Dermis microvascular lymphatic vessel endothelial cell (primary cell): ENCODE measurements around the gene KLHL8. TPM values are rescaled to one million over a fixed set of nuclear protein-coding genes. Genes with fewer than 3 reads are reported as not detected.
"Not testable (repeated sequence)": the region's sequence is repeated elsewhere in the genome, so short reads cannot be mapped to it uniquely, and the experiment has no call there.

Experiments
- DNase-seq, 2 donors: peaks; one replicate each; pipeline versions ENCODE4 v3.0.0 to v3.0.0-alpha.2; 2010; ENCODE audit warnings: low read depth in 2 of 2
- total RNA-seq: library from RNA; depleted of rRNA; stranded (reverse); fragments of >200 nt; gene quantifications from 2 replicates; pipeline ENCODE4 v1.2.1, GENCODE V29; 2014

KLHL8 gene
- total RNA-seq, 1 donor from 2014 or later, result 7.4 TPM

DNA sequence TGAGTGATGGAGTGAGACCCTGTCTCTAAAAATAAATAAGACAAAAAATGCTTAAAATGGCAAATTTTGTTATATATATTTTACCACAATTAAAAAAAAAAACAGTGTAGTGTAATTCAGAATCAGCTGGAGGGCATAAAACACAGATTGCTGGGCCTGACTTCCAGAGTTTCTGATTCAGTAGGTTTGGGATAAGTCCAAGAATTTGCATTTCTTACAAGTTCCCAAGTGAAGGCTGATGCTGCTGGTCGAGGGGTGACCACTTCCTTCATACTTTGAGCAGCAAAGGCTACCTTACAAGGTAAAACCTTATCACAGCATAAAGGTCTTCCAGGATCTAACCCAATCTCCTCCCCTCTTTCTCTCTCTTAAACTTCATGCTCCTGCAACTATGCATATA lies 40.7 kb downstream of the KLHL8 start:
- DNase-seq, result no peak

DNA sequence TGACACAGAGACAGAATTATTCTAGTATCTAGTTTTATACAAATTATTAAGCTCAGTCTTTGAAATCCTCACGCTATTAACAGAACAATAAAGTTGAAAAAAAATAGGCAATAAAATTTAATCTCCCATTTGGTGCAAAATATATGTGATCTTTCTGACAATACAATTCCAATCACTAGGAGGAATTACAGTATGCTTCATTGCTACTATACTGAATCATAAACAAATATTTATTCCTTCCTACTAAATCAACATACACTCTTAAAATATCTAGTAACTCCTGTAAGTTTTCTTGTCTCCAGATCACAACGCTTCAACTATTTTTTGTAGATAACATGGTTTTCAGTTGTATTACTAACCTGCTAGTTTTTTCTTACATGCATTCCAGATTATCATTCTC lies 45.7 kb downstream of the KLHL8 start:
- no peak for DNase-seq

- DNase-seq, result no peak
These were observed 48.5 kb downstream of the KLHL8 start for GRCh38 chr4:87171944-87172343.

- no peak for DNase-seq
These were observed 54.0 kb downstream of the KLHL8 start for GRCh38 chr4:87166296-87166854.

GRCh38 chr4:87165892-87166291 lies 54.5 kb downstream of the KLHL8 start:
- DNase-seq, result no peak

DNA sequence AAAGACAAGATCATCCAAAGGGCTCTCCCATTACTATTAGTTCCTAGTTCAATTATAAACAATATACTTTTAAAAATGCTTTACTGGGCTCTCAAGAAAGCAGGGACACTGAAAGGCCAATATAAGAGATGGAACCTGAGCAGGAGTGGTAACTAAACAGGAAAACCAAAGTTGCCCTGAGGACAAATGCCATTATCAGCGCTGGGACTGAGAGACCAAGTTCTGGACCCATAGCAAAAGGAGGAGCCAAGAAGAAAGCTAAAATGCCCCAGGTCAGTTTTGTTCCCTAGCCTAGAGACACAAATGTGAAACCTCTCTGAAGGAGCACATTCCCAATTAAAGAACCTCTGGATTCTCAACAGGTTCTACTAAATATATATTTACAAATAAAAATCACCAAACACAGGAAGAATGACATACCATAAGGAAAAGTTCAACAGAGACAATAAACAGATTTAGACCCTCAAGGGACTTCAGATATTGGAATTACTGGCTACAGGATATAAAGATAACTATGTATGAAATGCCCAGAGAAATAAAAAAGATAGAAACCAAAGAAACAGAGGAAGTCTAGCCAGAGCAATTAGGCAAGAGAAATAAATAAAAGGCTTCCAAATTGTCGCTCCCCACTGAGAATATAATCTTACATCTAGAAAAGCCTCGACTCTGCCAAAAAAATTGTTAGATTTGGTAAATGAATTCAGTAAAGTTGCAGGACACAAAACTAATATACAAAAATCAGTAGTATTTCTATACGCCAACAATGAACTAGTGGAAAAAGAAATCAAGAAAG lies 67.1 kb downstream of the KLHL8 start:
- DNase-seq, result no peak

DNA sequence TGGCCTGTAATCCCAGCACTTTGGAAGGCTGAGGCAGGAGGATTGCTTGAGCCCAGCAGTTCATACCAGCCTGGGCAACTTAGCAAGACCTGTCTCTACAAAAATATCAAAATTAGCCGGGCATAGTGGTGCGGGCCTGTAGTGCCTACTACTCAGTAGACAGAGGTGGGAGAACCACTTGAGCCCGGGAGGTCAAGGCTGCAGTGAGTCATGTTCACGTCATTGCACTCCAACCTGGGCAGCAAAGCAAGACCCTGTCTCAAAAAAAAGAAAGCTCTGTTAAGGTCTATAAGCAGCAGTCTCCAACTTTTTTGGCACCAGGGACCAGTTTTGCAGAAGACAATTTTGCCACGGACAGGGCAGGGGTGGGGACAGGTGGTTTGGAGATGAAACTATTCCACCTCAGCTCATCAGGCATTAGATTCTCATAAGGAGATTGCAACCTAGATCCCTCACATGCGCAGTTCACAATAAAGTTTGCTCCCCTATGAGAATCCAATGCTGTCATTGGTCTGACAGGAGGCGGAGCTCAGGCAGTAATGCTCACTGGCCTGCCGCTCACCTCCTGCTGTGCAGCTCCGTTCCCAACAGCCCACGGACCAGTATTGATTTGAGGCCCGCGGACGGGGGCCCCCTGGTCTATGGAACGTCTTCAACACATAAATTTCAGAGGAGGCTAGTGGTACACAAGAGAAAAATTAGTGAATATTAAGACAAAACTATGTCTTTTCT lies 67.9 kb downstream of the KLHL8 start:
- peak in 1 of 2 donors; percentile 7 for DNase-seq

DNA sequence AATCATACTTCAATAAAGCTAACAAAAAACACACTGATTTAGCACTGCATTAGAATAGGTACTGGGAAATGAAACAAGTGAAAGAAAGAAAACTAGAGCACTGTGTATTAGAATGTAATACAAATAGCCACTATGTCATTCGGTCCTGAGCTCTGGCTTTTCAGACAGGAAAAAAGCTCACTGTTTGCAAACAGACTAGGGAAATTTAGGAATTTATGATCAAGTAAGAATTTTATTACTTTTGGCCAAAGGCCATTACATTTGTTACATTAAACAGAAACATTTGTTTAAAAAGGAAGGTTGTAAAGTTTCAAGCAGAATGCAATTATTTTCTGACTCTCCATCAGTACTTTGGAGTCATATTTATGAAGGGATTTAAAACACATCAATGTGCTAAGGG lies 68.7 kb downstream of the KLHL8 start:
- DNase-seq, result peak in 1 of 2 donors; percentile 11

DNA sequence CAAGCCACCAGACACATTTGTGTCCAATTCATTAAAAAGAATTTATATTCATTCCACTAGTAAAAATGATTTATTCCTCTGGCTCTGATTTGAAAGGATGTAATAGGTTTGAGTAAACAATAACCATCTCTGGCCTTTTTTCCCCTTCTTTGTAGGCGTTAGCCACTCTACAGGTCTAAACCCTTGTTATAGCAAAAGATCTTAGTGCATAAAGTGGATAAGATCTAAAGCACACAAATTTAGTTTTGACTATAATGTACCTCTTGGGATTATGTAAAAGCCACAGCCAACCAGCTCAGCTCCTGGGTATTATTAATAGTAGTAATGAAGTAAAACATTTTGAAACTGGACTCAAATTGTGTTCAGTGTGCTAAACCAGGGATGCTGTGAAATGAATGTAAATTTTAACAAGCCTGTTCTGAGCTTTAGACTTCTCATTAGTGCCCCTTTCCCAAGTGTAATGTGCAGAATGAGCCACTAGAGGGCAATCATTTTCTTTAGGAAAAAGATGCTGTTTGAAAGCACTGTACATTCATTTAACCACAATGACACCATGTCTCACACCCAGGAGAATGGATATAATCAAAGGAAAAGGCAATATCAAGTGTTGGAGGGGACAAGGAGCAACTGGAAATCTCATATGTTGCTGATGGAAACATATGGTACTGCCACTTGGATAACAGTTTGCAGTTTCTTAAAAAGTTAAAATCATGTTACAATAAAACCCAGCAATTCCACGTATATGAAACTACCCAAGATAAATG lies 69.7 kb downstream of the KLHL8 start:
- DNase-seq, result peak; percentile 55 to 77

DNA sequence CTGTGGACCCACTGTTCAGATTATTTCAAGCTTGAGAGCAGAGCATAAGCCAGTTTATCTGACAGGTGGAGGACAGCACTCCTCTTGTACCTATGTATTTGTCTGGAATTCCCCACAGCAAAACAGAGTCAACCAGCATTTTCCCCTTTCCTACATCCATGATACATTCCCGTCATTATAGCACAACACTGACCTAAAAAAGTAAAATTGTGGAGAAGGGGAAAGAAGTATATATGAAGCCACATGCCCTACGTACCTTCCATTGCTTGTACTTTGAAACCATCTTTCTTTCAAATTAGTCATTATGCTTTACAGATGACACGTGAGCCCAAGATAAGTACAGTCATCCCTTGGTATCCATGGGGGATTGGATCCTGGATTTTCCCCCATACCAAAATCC lies 73.3 kb downstream of the KLHL8 start:
- DNase-seq, result no peak

- DNase-seq, result not testable (repeated sequence)
These were observed 74.5 kb downstream of the KLHL8 start for GRCh38 chr4:87145934-87146333.

- DNase-seq, result no peak
These were observed 76.1 kb downstream of the KLHL8 start for GRCh38 chr4:87144356-87144755.

DNA sequence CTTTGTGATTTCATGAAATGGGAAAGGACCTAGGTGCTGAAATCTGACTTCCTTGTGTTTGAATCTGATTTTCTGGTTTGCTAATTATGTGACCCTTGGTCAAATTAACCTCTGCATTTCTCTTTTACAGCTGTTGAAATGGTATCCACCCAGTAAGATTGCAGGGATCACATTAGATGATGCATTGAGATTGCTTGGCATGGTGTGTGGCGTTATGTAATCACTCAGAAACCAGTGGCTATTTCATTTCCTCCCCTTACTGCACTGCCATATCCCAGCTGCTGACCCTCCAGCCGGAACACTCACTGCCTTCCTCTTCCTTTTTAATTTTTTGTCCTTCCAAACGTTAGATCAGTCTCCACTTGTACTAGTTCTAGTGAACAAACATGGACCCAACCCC lies 79.0 kb downstream of the KLHL8 start:
- DNase-seq, result no peak

GRCh38 chr4:87134122-87134521 lies 86.3 kb downstream of the KLHL8 start:
- DNase-seq, result no peak

DNA sequence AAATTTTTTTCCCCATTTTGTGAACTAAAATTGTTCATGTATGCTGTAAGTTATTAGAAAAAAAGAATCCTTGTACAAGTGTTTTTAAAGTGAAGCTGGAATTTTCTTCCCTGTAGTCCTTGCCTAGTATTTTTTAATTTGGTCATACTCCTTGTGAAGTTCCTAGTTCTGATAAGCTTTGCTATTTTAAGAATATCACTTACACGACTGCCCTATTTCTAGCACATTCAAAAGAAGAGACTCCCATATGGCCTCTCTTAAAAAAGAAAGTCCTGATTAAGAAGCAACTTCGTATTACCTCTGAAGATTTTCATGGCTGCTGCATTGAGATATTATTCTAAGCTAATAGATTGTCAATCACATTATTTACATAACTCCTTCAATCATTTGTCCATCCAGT lies 87.2 kb downstream of the KLHL8 start:
- no peak for DNase-seq

DNA sequence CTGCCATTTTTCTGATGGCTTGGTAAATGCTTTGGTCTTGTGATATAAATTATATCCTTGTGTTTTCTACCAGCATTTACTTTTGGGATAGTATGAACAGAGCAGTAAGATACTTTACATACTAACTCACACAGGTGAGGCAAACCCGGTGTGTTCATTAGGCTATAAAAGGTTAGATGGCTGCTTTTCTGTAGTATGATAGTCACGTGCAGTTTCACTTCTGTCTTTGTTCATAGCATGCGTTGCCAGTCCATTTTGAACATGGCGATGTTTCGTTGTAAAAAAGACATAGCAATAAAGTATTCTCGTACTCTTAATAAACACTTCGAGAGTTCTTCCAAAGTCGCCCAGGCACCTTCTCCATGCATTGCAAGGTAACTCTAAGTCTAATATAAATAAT lies 88.4 kb downstream of the KLHL8 start:
- DNase-seq, result no peak

- no peak for DNase-seq
These were observed 89.3 kb downstream of the KLHL8 start for GRCh38 chr4:87130985-87131703.

DNA sequence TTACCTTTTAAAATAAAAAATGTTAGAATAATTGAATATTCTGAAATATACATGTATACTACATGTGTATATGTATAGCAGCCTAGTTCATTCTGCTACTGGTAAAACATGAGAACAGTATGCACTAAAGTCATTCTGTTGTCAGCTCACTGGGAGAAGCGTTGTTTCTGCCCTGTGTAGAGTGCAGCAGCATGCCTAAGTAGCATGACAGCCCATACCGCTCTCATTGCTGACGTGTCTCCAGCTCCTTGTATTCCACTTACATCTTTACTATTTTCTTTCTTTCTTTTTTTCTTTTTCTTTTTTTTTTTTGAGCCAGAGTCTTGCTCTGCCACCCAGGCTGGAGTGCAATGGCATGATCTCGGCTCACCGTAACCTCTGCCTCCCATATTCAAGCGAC lies 90.7 kb downstream of the KLHL8 start:
- no peak for DNase-seq

GRCh38 chr4:87128006-87128705 lies 92.3 kb downstream of the KLHL8 start:
- DNase-seq, result no peak

DNA sequence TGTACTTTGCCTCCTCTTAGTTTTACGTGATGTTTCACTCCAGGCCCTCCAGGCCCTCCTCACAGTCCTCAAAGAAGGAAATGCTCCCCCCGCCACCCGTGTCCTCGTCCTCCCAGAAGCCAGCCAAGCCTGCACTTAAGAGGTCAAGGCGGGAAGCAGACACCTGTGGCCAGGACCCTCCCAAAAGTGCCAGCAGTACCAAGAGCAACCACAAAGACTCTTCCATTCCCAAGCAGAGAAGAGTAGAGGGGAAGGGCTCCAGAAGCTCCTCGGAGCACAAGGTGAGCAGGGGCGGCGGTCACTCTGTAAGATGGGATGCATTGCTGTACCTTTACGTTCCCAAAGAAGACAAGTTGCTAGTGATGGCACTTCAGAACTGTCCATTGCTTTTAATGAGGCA lies 94.4 kb downstream of the KLHL8 start:
- no peak for DNase-seq

GRCh38 chr4:87122252-87122651 lies 98.2 kb downstream of the KLHL8 start:
- no peak for DNase-seq
